Fibroblast of the conjunctiva (primary cell): ENCODE measurements around the gene B3GNT3.
"Not testable (repeated sequence)": the region's sequence is repeated elsewhere in the genome, so short reads cannot be mapped to it uniquely, and the experiment has no call there.

Source experiments
- DNase-seq: peaks from one replicate; pipeline ENCODE4 v3.0.0-alpha.2; 2010; ENCODE audit warnings: low read depth

The B3GNT3 gene

DNA sequence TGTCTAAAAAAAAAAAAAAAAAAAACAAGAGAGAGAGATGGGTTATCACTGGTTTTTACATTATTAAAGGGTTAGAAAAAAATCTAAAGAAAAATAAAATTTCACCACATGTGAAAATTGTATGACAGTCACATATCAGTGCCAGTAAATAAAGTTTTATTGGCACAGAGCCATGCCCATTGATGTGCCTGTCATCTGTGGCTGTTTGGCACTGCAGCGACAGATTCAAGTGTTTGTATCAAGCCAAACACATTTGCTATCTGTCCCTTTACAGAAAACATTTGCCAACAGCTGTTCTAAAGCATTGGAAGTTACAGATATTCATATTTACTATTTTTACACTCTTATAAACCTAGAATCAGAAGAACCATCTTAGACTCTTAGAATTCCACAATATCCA lies 27.4 kb upstream of the B3GNT3 start:
- DNase-seq, result no peak

DNA sequence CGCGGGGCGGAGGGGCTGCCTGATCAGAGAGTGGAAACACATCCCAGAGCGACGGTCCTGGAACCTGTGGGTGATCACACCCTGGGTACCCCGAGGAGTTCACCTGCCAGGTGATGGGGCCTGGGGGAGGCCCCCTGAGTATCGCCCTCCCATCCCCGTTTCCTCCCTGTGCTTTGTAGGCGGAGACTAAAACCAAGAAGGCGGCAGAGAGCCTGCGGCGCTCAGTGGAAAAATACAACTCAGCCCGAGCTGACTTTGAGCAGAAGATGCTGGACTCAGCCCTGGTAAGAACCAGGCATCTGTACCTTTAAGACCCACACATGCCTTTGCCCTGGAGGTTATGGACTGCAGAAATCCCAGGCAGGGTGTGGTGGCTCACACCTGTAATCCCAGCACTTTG lies 24.3 kb upstream of the B3GNT3 start:
- DNase-seq, result no peak

DNA sequence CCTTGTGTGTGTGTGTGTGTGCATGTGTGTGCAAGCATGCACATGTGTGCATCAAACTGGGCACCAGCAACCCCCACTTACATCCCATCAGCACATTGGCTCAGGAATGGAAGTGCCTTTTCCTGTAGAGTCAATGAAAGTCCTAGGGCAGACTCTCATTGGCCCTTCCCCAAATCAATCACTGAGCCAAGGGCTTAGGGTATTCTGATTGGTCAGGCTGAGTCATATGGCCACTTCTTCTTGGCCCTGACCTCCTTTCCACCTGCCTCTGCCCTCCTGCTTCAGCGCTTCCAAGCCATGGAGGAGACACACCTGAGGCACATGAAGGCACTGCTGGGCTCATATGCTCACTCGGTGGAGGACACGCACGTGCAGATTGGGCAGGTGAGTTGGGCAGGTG lies 22.8 kb upstream of the B3GNT3 start:
- no peak for DNase-seq

DNA sequence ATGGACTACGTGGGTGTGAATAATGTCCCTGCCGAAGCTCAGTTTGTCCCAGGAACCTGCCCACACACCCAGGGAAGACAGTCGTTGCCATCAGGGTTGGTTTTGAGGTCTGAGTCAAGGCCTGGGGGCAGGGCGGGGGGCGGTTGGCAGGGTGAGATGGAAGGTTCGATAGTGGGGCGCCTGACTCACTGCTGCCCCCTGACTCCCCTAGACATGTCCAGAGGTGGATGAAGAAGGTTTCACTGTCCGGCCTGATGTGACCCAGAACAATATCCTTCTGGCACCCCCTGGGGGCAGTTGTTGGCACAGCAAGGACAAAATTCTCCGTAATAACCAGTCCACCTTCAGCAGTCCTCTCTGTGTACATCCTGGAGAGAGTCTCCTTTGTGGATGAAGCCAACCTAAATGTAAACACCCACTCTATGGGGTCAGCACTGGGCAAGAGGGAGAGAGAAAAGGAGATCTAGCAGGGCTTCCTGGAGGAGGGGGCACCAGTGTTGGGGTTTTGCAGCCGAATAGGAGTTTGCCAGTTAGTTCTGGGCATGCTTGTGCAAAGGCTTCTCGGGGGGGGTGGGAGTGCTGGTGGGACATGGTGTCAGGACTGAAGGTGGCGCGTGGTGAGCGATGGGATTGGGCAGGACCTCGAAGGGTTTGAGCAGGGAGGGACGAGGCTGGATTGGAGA lies 19.6 kb upstream of the B3GNT3 start:
- no peak for DNase-seq

DNA sequence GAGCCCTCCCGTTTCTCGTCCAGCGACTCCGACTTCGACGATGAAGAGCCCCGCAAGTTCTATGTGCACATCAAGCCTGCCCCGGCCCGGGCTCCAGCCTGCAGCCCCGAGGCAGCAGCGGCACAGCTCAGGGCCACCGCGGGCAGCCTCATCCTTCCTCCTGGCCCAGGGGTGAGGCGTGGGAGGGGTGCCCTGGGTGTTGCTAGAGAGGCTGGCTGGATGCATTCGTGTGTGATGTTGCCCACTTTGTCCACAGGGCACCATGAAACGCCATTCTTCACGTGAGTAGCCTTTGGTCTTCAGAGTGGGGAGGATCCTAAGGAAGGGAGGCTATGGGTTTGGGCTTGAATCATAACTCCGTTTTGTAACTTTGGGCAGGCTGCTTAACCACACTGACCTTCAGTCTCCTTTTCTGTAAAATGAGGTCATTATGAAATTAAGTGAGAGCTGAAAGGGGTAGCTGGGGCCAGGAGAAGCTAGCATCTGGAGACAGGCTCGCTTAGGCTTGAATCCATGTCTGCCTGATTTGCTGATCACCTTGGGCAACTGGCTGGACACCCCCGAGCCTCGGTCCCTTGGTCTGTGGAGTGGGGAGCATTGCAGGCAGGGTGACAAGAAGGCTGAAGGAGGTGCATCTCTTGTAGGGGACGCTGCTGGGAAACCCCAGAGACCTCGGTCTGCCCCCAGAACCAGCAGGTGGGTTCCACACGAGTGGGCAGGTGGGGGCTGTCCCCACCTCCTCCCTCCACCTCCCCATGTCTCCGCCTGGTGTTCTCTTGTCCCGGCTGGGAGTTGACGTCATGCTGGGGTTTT lies 18.7 kb upstream of the B3GNT3 start:
- no peak for DNase-seq

DNA sequence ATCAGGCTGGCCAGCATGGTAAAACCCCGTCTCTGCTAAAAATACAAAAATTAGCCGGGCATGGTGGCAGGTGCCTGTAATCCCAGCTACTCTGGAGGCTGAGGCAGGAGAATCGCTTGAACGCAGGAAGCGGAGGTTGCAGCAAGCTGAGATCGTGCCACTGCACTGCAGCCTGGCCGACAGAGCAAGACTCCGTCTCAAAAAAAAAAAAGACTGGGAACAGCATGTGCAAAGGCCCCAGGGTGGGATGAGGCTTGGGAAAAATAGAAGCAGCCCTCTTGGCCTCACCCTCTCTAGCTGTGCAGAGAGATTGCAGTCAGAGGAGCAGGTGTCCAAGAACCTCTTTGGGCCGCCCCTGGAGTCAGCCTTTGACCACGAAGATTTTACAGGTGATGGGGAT lies 17.1 kb upstream of the B3GNT3 start:
- DNase-seq, result not testable (repeated sequence)

DNA sequence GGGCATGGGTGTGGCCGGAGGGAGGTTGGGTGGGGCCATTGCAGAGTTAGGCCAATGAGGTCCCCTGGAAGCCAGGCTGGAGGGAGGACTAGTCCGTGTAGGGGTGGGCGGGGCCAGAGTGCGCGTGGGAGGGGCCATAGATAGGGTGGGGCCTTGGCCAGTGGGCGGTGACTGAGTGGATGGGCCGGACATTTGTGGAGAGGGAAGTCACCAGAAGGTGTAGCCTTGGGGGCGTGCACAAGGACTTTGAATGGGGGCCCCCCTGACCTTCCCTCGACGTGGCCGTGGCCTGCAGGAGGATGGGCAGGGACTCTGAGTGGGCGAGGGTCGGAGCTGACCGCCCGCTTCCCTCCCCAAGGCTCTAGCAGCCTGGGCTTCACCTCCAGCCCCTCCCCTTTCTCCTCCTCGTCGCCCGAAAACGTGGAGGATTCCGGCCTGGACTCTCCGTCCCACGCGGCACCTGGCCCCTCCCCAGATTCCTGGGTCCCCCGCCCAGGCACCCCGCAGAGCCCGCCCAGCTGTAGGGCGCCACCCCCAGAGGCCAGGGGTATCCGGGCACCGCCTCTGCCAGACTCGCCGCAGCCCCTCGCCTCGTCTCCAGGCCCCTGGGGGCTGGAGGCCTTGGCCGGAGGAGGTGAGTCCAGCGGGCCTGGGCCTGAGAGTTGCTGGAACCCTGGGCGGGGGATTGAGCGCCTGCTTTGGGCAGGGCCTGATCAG lies 16.5 kb upstream of the B3GNT3 start:
- no peak for DNase-seq

DNA sequence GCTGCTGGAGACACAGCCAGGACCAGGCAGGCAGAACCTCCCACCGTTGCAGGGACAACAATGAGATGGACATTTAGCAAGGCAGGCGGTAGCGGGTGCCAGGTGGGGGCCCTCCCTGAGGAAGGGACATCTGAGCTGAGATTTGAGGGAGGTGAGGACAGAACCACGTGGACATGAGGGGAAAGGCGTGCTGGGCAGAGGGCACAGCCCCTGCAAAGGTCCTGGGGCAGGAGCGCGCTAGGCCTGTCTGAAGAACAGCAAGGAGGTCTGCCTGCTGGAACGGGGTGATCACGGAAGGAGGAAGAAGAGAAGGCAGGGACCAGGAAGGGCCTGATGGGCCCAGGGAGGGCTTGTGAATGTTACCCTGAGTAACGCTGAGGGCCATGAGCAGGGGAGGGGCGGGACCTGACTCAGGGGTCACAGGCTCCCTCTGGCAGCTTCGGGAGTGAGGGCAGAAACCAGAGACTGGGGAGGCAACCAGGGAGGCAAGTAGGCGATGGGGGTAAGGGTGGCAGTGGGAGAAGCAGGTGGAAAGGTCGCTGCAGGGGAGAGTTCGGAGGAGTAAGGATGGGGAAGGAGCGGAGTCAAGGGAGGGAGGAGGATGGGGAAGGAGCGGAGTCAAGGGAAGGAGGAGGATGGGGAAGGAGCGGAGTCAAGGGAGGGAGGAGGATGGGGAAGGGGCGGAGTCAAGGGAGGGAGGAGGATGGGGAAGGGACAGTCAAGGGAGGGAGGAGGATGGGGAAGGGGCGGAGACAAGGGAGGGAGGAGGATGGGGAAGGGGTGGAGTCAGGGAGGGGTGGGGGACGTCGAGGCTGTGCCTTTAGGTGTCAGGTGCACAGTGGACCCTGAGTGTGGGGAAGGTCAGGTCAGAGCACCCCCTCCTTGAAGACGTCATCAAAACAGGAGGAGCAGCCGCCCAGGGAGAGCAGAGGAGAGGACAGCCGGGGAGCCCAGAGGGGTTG lies 15.7 kb upstream of the B3GNT3 start:
- no peak for DNase-seq

DNA sequence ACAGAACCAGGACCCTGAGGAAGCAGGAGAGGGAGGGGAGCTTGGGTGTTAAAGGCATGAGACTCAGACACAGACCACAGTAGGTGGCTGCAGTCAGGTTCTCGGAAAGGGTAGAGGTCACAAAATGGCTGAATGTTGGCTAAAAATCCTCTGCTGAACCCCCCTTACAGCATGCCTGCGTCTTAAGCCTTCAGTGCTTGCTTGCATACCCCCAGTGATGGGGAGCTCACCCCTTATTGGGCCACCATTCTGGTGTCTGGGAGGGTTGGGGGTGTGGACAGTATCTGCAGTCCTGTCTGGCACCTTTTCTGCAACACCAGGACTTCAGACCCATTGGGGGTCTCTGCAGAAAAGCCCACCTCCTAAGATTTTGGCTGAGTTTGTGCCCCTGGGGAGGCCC lies 14.2 kb upstream of the B3GNT3 start:
- DNase-seq, result no peak

DNA sequence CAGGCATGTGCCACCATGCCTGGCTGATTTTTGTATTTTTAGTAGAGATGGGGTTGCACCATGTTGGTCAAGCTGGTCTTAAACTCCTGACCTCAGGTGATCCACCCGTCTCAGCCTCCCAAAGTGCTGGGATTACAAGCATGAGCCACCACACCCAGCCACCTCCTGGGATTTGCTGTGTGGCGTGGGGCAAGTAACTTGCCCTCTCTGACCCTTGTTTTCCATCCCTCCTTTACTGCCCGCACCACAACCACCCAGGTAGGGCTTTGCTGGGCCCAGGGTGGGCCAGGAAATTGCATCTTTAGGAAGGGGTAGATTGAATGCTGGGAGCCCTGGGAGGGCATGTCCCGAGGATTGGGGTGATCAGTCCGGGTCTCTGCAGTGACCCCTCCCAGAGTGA lies 11.2 kb upstream of the B3GNT3 start:
- DNase-seq, result not testable (repeated sequence)

DNA sequence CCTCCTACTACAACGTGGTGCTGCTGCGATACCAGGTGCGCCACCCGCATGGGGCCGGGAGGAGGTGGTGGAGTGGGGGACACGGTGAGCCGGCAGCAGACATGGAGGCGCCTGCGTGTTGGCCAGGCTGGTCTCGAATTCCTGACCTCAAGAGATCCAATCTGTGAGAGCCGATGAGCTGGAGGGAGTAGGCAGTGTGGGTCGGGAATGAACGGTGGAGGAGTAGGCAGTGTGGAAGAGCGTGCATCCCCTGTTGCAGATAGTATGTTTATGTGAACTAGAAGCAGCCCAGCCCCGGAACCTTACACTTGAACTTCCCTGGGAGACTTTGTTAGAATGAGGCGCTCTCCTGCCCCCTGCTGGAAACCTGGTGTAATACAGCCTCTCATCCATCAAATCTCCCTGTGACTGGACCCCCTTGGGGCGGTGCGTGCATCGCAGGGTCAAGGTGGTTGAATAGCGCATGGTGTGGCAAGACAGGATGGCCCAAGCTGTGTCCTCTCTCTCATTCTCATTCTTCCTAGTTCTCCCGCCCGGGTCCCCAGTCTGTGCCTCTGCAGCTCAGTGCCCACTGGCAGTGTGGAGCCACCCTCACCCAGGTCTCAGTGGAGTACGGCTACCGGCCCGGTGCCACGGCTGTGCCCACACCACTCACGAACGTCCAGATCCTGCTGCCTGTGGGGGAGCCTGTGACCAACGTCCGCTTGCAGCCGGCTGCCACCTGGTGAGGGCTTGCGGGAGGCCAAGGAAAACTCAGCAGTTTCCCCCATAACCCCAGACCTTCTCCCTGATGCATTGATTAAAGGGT lies 10.5 kb upstream of the B3GNT3 start:
- DNase-seq, result peak; percentile 43

DNA sequence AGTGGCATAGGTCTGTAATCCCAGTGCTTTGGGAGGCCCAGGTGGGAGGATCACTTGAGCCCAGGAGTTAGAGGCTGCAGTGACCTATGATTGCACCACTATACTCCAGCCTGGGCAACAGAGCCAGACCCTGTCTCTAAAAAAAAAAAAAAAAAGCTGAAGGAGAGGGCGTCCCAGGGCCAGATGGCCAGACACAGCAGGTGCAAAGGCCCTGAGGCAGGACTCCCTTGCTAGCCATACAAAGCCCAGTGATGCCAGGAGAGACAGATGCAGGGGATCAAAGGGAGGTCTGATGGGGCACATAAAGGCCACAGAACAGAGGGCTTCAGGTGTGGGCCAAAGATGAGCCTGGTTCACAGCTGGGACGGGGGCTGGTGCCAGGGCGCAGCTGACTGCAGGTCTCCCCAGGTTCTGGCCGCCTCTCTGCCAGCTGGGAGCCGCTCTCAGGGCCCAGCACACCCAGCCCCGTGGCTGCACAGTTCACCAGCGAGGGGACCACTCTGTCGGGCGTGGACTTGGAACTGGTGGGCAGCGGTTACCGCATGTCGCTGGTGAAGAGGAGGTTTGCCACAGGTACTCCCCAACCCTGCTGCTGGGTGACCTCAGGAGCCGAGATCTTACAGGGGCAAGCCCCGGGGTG lies 7.5 kb upstream of the B3GNT3 start:
- no peak for DNase-seq

DNA sequence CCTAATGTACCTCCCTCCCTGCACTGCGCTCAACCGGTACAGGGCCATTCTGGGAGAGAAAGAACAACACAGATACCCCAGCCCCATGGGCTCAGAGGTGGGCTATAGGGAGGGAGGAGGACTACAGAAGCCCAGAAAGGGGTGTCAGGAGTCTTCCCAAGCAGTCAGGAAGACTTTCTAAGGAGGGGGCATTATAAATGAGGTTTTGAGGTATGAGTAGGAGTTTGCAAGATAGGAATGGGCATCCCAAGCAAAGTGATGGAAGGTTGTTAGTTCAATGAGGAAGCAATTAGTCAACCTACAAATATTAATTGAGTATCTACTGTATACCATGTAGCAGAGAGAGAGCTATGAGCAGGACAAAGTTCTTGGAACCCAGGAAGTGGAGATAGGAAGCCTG lies 6.3 kb upstream of the B3GNT3 start:
- DNase-seq, result no peak

DNA sequence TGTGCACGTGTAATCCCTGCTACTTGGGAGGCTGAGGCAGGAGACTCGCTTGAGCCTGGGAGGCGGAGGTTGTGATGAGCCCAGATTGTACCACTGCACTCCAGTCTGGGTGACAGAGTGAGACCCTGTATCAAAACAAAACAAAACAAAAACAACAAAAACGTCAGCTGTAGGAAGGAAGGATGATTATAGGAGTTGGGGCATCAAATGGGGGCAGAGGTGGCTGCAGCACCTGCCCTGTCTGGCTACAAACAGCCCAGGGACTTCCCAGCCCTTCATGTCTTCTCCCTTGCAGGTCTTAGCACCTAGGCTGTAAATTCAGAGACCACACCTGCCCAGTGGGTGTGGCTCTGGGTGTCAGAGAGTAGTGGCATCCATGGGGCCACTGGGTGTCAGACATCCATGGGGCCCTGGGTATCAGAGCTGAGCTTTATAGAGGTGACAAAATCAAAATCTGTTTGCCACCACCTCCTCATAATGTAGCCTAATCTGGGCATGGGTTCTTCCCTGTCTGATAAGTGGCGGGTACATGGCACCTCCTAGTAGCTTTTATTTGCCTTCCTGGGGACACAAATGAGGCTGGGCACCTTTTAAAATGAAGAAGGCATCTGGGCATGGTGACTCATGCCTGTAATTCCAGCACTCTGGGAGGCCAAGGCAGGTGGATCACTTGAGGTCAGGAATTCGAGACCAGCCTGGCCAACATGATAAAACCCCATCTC lies 4.7 kb upstream of the B3GNT3 start:
- DNase-seq, result no peak

DNA sequence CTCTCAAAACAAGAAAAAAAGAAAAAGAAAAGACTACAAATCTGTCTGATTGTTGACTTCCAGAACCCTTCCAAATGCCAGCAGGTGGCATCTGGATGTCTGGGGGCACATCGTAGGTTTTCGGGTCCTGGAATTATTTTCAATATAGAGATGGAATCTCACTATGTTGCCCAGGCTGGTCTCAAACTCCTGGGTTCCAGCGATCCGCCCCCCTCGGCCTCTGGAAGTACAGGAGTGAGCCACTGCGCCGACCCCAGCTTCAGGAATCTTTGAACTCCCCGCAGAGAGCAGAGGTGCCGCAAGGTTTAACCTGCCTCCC lies 567 bp upstream of the B3GNT3 start:
- no peak for DNase-seq

DNA sequence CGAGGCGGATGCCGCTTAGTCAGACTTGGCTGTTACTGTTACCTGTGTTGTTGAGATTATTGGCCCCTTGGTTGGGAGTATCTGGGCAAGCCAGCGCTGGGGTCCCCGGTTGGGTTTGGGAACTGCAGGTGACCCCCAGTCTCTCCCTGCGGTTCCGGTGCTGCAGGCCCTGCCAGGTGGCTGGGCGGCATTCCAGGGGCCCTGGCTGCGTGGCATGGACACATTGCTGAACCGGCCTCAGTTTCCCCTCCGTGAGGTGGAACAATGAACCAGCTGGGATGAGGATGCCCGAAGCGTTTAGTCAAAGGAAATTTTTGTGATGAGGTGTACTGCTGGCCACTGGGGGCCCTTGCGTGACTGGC lies 538 bp downstream of the B3GNT3 start:
- DNase-seq, result no peak

DNA sequence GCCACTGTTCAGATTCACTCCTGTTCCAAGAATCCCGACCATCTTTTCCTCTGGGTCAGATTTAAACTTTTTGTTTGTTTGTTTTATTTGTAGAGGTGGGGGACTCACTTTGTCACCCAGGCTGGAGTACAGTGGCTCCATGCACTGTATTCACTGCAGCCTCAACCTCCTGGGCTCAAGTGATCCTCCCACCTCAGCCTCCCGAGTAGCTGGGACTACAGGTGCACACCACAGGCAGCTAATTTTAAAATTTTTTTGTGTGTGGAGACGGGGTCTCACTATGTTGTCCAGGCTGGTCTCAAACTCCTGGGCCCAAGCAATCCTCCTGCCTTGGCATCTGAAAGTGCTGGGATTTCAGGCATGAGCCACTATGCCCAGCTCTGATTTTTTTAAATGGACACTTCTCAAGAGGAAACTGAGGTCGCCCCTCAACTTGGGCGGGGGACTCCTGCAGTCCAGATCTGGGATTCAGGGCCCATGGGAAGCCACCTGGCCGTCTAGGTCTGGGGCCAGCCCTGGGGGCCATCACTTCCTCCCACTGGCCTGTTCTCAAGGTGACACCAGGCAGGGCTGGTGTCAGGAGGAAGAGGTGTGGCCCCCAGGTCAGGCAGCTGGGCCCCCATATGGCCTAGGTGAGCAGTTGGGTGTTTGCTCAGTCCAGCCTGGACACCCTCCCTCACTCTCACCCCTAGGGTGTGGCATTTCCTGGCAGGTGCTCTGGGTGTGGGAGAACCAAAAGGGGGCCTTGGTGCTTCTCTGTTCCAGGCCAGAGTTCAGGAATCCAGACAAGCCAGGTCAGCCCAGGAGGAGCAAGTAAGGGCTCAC lies 1.3 kb downstream of the B3GNT3 start:
- no peak for DNase-seq

DNA sequence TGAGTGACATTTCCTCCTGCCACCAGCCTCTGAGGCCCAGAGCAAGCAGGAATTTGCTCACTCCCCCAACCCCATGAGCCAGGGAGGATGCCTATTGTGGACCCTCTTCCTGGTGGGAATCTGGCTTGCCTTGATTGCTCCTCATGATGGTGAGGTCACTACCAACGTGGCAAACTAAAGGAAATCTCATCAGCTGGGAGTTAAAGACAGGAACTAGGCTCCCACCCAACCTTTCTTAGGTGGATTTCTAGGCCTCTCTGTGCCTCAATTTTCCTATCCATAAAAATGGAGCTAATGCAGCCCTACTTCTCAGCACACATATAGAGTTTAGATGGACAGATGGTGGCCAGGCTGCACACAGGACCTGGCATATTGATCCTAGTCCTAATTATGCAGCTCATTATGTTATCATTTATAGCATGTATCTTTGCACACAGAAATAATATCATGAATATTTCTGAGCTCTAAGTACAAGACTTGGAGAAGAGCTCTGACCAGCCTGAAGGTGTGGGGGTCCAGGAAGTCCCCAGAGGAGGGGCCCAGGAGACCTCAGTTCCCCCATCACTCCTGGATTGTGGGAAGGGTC lies 2.0 kb downstream of the B3GNT3 start:
- no peak for DNase-seq
